HepG2 (cell line): ENCODE measurements around the gene CDT1. TPM values are rescaled to one million over a fixed set of nuclear protein-coding genes. Genes with fewer than 3 reads are reported as not detected.

Source experiments
- CHD2 ChIP-seq: IDR thresholded peaks from 2 replicates; pipeline ENCODE4 v1.6.1; 2011; ENCODE audit warnings: low read depth, low read length, improper control_type of control experiment
- DMAP1 ChIP-seq: IDR thresholded peaks from 2 replicates; pipeline ENCODE4 v1.6.1; 2016
- GTF2F1 ChIP-seq: fragments of 150-350 bp; IDR thresholded peaks from 2 replicates; pipeline ENCODE4 v1.6.1; 2014; ENCODE audit warnings: low read length
- JUND ChIP-seq: sonication (generic); formaldehyde crosslinking; IDR thresholded peaks from 2 replicates; pipeline ENCODE4 v1.8.0; 2022; ENCODE audit warnings: mild to moderate bottlenecking, missing genetic modification reagents
- PITX1 ChIP-seq: sonication (generic); formaldehyde crosslinking; IDR thresholded peaks from 2 replicates; pipeline ENCODE4 v1.5.1; 2020; ENCODE audit warnings: mild to moderate bottlenecking, missing genetic modification reagents
- SMAD1 ChIP-seq: sonication (generic); formaldehyde crosslinking; IDR thresholded peaks from 2 replicates; pipeline ENCODE4 v1.4.0; 2020; ENCODE audit warnings: missing genetic modification reagents, low read depth, mild to moderate bottlenecking, borderline replicate concordance
- ZNF232 ChIP-seq: sonication (generic); formaldehyde crosslinking; IDR thresholded peaks from 2 replicates; pipeline ENCODE4 v1.4.0; 2020; ENCODE audit warnings: missing genetic modification reagents, borderline replicate concordance
- ZNF274 ChIP-seq: sonication (generic); formaldehyde crosslinking; IDR thresholded peaks from 2 replicates; pipeline ENCODE4 v1.5.1; 2020; ENCODE audit warnings: mild to moderate bottlenecking, missing genetic modification reagents
- ZNF318 ChIP-seq: sonication (generic); formaldehyde crosslinking; IDR thresholded peaks from 2 replicates; pipeline ENCODE4 v1.4.0; 2020; ENCODE audit warnings: mild to moderate bottlenecking, missing genetic modification reagents
- ZNF547 ChIP-seq: sonication (generic); formaldehyde crosslinking; IDR thresholded peaks from 2 replicates; pipeline ENCODE4 v1.5.1; 2020; ENCODE audit warnings: mild to moderate bottlenecking, missing genetic modification reagents
- ZNF678 ChIP-seq: sonication (generic); formaldehyde crosslinking; IDR thresholded peaks from 2 replicates; pipeline ENCODE4 v1.4.0; 2020; ENCODE audit warnings: mild to moderate bottlenecking, missing genetic modification reagents
- ZNF83 ChIP-seq: sonication (generic); formaldehyde crosslinking; IDR thresholded peaks from 2 replicates; pipeline ENCODE4 v1.4.0; 2020; ENCODE audit warnings: missing genetic modification reagents, mild to moderate bottlenecking, borderline replicate concordance
- polyA plus RNA-seq, 8 experiments: library from polyadenylated mRNA; depleted of rRNA in 3 of 8; stranded (reverse) in 7 of 8; unstranded in 1 of 8; fragments of >200 nt; fragmentation: Illumina TruSeq in 4 of 8; extraction: Trizol in 4 of 8; gene quantifications; 2 replicates each; pipeline versions ENCODE4 v1.2.1 to v1.2.3, GENCODE V29; 2011 to 2016; ENCODE audit warnings: low read depth in 4 of 8, missing spikeins in 1 of 8, mixed read lengths in 1 of 8; ENCODE audit not compliant: insufficient read depth in 1 of 8
- total RNA-seq, 5 experiments: library from RNA; depleted of rRNA; stranded (reverse); fragments of >200 nt; fragmentation: Illumina TruSeq; extraction: Trizol; gene quantifications; 2 replicates each; pipeline ENCODE4 v1.2.3, GENCODE V29; 2016; ENCODE audit warnings: low read depth in 1 of 5
- TF ChIP-seq, protein P1 (sequence below): sonication (generic); formaldehyde crosslinking; IDR thresholded peaks from 2 replicates; pipeline ENCODE4 v1.4.0; 2020; ENCODE audit warnings: missing genetic modification reagents, mild to moderate bottlenecking, borderline replicate concordance
- TF ChIP-seq, protein P2 (sequence below): sonication (generic); IDR thresholded peaks from 2 replicates; pipeline ENCODE4 v1.6.1; 2016; ENCODE audit warnings: low read depth, borderline replicate concordance
- TF ChIP-seq, protein P3 (sequence below): sonication (generic); formaldehyde crosslinking; IDR thresholded peaks from 2 replicates; pipeline ENCODE4 v1.8.0; 2022; ENCODE audit warnings: mild to moderate bottlenecking, missing genetic modification reagents, borderline replicate concordance

CDT1 gene
- total and polyA plus RNA-seq, 2 of the 13 experiments (the other 11 are each of a cell fraction or from before 2014, with no cell fraction given), result 23.1 to 23.8 TPM

- TF ChIP-seq ZNF318 (CRISPR knock-in tag) (no peak), CHD2 (no peak), ZNF678 (CRISPR knock-in tag) (no peak), ZNF83 (CRISPR knock-in tag) (no peak), ZNF547 (peak; percentile 87), PITX1 (CRISPR knock-in tag) (no peak), DMAP1 (peak; percentile 81), ZNF274 (CRISPR knock-in tag) (peak; percentile 80), GTF2F1 (peak; percentile 92), JUND (CRISPR knock-in tag) (no peak), SMAD1 (CRISPR knock-in tag) (no peak; the same call in none of the 2 replicates), ZNF232 (peak; percentile 63; the same call in 1 of the 2 replicates)
- TF ChIP-seq, protein P1, sequence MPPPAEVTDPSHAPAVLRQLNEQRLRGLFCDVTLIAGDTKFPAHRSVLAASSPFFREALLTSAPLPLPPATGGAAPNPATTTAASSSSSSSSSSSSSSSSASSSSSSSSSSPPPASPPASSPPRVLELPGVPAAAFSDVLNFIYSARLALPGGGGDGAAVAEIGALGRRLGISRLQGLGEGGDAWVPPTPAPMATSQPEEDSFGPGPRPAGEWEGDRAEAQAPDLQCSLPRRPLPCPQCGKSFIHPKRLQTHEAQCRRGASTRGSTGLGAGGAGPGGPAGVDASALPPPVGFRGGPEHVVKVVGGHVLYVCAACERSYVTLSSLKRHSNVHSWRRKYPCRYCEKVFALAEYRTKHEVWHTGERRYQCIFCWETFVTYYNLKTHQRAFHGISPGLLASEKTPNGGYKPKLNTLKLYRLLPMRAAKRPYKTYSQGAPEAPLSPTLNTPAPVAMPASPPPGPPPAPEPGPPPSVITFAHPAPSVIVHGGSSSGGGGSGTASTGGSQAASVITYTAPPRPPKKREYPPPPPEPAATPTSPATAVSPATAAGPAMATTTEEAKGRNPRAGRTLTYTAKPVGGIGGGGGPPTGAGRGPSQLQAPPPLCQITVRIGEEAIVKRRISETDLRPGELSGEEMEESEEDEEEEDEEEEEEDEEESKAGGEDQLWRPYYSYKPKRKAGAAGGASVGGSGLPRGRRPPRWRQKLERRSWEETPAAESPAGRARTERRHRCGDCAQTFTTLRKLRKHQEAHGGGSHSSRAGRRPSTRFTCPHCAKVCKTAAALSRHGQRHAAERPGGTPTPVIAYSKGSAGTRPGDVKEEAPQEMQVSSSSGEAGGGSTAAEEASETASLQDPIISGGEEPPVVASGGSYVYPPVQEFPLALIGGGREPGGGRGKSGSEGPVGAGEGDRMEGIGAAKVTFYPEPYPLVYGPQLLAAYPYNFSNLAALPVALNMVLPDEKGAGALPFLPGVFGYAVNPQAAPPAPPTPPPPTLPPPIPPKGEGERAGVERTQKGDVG (CRISPR knock-in tag), result peak; percentile 66; the same call in 1 of the 2 replicates
- TF ChIP-seq, protein P2, sequence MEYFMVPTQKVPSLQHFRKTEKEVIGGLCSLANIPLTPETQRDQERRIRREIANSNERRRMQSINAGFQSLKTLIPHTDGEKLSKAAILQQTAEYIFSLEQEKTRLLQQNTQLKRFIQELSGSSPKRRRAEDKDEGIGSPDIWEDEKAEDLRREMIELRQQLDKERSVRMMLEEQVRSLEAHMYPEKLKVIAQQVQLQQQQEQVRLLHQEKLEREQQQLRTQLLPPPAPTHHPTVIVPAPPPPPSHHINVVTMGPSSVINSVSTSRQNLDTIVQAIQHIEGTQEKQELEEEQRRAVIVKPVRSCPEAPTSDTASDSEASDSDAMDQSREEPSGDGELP, result peak; percentile 98
- TF ChIP-seq, protein P3, sequence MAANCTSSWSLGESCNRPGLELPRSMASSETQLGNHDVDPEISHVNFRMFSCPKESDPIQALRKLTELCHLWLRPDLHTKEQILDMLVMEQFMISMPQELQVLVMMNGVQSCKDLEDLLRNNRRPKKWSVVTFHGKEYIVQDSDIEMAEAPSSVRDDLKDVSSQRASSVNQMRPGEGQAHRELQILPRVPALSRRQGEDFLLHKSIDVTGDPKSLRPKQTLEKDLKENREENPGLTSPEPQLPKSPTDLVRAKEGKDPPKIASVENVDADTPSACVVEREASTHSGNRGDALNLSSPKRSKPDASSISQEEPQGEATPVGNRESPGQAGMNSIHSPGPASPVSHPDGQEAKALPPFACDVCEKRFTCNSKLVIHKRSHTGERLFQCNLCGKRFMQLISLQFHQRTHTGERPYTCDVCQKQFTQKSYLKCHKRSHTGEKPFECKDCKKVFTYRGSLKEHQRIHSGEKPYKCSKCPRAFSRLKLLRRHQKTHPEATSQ (CRISPR knock-in tag), result no peak
Measured at GRCh38 chr16:88856828-88857727, 53.5 kb downstream of the CDT1 start, which contains the start of the genes GALNS and TRAPPC2L (continued).
